Testis (tissue), 2 donors: Measurements from ENCODE around the gene CHRM1.

Experiments used
- CTCF ChIP-seq, 3 experiments: fragments of 450-650 bp in 2 of 3; fragments of 200-600 bp in 1 of 3; sonication (generic) in 1 of 3; IDR thresholded peaks; one replicate each; pipeline ENCODE4 v1.5.1; 2016 to 2019; ENCODE audit warnings: antibody characterized with exemption in 3 of 3, mild to moderate bottlenecking in 2 of 3, moderate library complexity in 1 of 3
- POLR2A ChIP-seq: fragments of 450-650 bp; IDR thresholded peaks from one replicate; pipeline ENCODE4 v1.6.1; 2017; ENCODE audit warnings: antibody characterized with exemption, mild to moderate bottlenecking, moderate library complexity

DNA sequence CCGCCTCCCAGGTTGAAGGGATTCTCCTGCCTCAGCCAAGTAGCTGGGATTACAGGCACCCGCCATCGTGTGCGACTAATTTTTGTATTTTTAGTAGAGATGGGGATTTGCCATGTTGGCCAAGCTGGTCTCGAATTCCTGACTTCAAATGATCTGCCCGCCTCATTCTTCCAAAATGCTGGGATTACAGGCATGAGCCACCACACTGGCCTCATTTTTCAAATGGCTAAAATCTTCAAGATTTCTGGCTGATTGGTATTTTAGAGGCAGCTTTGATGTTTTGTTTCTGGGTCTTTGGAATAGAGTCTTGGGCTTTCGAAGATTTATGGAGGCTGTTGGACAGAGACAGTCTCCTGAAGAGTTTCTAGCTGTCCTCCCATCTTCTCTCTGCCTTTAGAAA lies 46.3 kb downstream of the CHRM1 start:
- no peak for TF ChIP-seq POLR2A
- no peak for TF ChIP-seq CTCF (IDR thresholded peaks at IDR 0.05)
